22Rv1 (cell line): ENCODE results near the gene CDC20.

Source experiments
- CTCF ChIP-seq: fragments of 450-650 bp; IDR thresholded peaks from 2 replicates; pipeline ENCODE4 v1.5.1; 2017; ENCODE audit warnings: mild to moderate bottlenecking
- ZFX ChIP-seq: fragments of 450-650 bp; IDR thresholded peaks from 2 replicates; pipeline ENCODE4 v1.6.1; 2017; ENCODE audit warnings: antibody characterized with exemption, borderline replicate concordance

GRCh38 chr1:43352351-43352705, 6.5 kb upstream of the CDC20 start:
- TF ChIP-seq CTCF (no peak), ZFX (no peak)
